ENCODE measurements around the gene ACACA. TPM values are rescaled to one million over a fixed set of nuclear protein-coding genes. Genes with fewer than 3 reads are reported as not detected.

Gene ACACA
- total and polyA plus RNA-seq, 9 donors = 18.1 to 38.0 (median 24.4) TPM

DNA sequence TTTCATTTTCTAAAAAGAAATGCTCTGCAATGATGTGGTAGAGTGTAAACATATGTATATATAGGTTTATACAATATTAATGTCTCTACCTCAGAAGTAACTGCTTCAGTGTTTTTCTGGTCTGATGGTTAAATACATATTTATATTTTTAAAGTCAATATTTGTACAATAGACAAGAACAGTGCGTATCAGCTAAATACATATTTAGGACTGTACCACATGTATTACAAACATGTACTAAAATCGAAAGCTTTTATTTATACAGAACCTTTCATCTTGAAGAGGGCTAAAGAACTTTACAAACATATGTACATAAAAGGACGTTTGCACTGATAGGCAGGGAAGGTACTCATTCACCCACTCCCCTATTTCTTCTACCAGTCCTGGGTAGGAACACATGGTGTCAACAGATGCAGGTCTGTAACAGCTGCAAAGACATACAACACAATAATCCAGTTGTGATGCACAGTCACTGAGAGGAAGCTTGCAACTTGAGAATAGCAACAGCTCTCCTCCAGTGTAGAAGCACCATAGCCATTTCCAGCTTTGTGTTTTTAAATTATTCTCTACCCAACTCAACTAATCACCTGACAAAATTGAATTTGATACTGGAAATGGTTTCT, 237.8 kb downstream of the ACACA start:
- no CpG with 5 or more reads among the region's 3 CpGs for WGBS (ENCODE audit: insufficient coverage)
- DNase-seq = peak; percentile 61

DNA sequence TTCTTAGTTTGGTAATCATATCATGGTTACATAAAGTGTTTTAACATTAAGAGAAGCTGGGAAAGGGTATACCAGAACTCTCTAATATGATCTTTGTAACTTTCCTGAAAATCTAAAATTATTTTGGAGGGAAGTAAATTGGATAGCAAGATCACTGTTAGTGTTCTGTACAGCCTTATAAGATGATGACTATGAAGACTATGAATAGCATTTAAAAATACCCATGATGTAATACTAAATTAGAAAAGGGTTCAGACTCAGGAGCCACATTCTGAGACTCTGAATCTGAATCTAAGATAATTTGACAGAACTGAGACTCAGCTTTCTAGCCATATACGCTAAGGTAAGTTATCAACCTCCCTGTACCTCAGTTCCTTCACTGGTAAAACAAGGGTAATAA, 238.9 kb downstream of the ACACA start:
- Histone ChIP-seq H3K36me3 (ENCODE audit: control insufficient read depth, insufficient read depth, low read length) (peaks cover 2% of the 10 kb centered on the region), H3K4me3 (ENCODE audit: low read length) (no peak overlapping the region), H3K9me3 (replicated peaks; ENCODE audit: control insufficient read depth, low read depth, low read length) (no peaks in the 10 kb centered on the region), H3K27ac (ENCODE audit: low read length) (no peak overlapping the region), H3K27me3 (ENCODE audit: control insufficient read depth, insufficient read depth, low read length) (no peaks in the 10 kb centered on the region), H3K4me1 (ENCODE audit: control insufficient read depth, insufficient read depth, low read length) (no peaks in the 10 kb centered on the region)
- WGBS (ENCODE audit: insufficient coverage) = no CpG with 5 or more reads among the region's 1 CpG
- DNase-seq = no peak

More for the DNA sequence above, 237.8 kb downstream of the ACACA start:
- Histone ChIP-seq H3K36me3 (ENCODE audit: control insufficient read depth, insufficient read depth, low read length) (peaks cover 2% of the 10 kb centered on the region), H3K27me3 (ENCODE audit: control insufficient read depth, insufficient read depth, low read length) (no peaks in the 10 kb centered on the region), H3K4me3 (ENCODE audit: low read length) (no peak overlapping the region), H3K9me3 (replicated peaks; ENCODE audit: control insufficient read depth, low read depth, low read length) (no peaks in the 10 kb centered on the region), H3K4me1 (ENCODE audit: control insufficient read depth, insufficient read depth, low read length) (no peaks in the 10 kb centered on the region), H3K27ac (ENCODE audit: low read length) (no peak overlapping the region)

DNA sequence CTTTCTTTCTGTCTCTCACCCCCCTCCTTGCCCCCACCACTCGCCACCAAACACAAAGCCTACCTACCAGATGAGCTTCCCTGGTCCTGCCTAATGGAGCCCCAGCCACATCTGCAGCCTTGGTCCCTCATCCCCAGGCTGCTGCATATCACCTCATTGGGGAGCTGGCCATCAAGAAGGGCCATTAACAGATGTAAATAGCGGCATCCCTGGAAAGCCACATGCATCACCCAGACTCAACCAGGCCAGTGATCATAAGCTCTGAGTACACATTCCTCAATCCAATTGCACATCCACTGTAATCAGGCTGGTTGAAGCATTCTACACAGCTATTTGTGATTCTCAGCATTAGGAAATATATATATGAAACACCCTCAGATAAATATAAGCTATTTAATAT, 242.6 kb downstream of the ACACA start:
- H3K4me1 ChIP-seq (ENCODE audit: control insufficient read depth, insufficient read depth, low read length) = no peaks in the 10 kb centered on the region
- H3K36me3 ChIP-seq (ENCODE audit: control insufficient read depth, insufficient read depth, low read length) = peaks cover 11% of the 10 kb centered on the region
- 88% methylated on average over 2 of the region's 2 CpGs for WGBS (ENCODE audit: insufficient coverage)
- H3K27ac ChIP-seq (ENCODE audit: low read length) = no peak overlapping the region
- H3K27me3 ChIP-seq (ENCODE audit: control insufficient read depth, insufficient read depth, low read length) = no peaks in the 10 kb centered on the region
- H3K4me3 ChIP-seq (ENCODE audit: low read length) = no peak overlapping the region
- H3K9me3 ChIP-seq (replicated peaks; ENCODE audit: control insufficient read depth, low read depth, low read length) = no peaks in the 10 kb centered on the region
- no peak for DNase-seq

DNA sequence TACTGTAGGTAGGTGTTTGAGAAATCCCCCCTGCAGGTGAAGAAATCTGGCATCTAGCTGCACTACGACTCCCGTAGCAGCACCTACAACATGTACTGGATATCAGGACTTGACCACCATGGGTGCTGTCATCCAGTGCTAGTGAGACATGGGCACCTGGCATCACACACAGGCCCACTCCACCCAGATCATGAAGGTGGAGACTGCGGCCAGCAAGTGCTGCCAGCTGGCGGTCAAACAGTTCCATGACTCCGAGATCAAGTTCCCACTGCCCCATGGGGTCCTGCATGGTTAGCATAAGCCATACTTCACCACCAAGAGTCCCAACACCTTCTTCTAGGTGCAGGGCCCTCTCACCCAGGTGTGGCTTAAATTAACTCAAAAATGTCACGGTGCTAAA, 243.8 kb downstream of the ACACA start:
- no peaks in the 10 kb centered on the region for H3K27me3 ChIP-seq (ENCODE audit: control insufficient read depth, insufficient read depth, low read length)
- no peak overlapping the region for H3K27ac ChIP-seq (ENCODE audit: low read length)
- H3K9me3 ChIP-seq (replicated peaks; ENCODE audit: control insufficient read depth, low read depth, low read length) = no peaks in the 10 kb centered on the region
- H3K4me1 ChIP-seq (ENCODE audit: control insufficient read depth, insufficient read depth, low read length) = no peaks in the 10 kb centered on the region
- H3K4me3 ChIP-seq (ENCODE audit: low read length) = no peak overlapping the region
- WGBS (ENCODE audit: insufficient coverage) = 86% methylated on average over 5 of the region's 6 CpGs
- DNase-seq = no peak
- H3K36me3 ChIP-seq (ENCODE audit: control insufficient read depth, insufficient read depth, low read length) = peaks cover 11% of the 10 kb centered on the region

DNA sequence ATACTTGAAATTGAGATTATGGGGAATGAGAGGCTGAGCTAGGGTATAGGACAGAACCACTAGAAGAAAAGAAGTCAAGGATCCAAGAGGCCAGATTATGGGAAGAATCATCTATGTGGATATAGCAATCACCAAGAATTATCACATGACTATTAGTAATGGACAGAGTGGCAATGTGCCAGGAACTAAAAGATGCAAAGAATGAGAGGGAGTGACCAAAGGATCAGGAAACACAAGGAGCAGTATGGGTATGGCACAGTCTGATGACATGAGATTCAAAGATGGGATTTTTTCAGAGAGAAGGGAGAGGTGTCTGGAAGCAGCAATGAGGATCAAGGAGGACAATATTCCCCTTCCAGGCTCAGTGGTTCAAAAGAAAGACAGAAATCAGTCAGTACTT, 245.7 kb downstream of the ACACA start:
- H3K9me3 ChIP-seq (replicated peaks; ENCODE audit: control insufficient read depth, low read depth, low read length) = no peaks in the 10 kb centered on the region
- H3K27ac ChIP-seq (ENCODE audit: low read length) = no peak overlapping the region
- H3K27me3 ChIP-seq (ENCODE audit: control insufficient read depth, insufficient read depth, low read length) = no peaks in the 10 kb centered on the region
- DNase-seq = no peak
- peaks cover 9% of the 10 kb centered on the region for H3K36me3 ChIP-seq (ENCODE audit: control insufficient read depth, insufficient read depth, low read length)
- no peaks in the 10 kb centered on the region for H3K4me1 ChIP-seq (ENCODE audit: control insufficient read depth, insufficient read depth, low read length)
- no peak overlapping the region for H3K4me3 ChIP-seq (ENCODE audit: low read length)

DNA sequence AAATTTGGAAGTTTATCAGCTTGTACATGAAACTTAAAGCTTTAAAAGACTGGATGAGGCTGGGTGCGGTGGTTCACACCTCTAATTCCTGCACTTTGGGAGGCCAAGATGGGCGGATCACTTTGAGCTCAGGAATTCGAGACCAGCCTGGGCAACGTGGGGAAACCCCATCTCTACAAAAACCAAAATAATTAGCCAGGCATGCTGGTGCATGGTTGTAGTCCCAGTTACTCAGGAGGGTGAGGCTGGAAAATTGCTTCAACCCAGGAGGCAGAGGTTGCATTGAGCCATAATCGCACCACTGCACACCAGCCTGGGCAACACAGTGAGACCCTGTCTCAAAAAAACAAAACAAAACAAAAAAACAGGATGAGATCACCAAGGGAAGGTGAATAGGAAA, 248.3 kb downstream of the ACACA start:
- no peaks in the 10 kb centered on the region for H3K4me1 ChIP-seq (ENCODE audit: control insufficient read depth, insufficient read depth, low read length)
- DNase-seq = no peak
- WGBS (ENCODE audit: insufficient coverage) = no CpG with 5 or more reads among the region's 5 CpGs
- H3K36me3 ChIP-seq (ENCODE audit: control insufficient read depth, insufficient read depth, low read length) = peaks cover 9% of the 10 kb centered on the region
- H3K27me3 ChIP-seq (ENCODE audit: control insufficient read depth, insufficient read depth, low read length) = no peaks in the 10 kb centered on the region
- no peaks in the 10 kb centered on the region for H3K9me3 ChIP-seq (replicated peaks; ENCODE audit: control insufficient read depth, low read depth, low read length)
- no peak overlapping the region for H3K4me3 ChIP-seq (ENCODE audit: low read length)
- no peak overlapping the region for H3K27ac ChIP-seq (ENCODE audit: low read length)

DNA sequence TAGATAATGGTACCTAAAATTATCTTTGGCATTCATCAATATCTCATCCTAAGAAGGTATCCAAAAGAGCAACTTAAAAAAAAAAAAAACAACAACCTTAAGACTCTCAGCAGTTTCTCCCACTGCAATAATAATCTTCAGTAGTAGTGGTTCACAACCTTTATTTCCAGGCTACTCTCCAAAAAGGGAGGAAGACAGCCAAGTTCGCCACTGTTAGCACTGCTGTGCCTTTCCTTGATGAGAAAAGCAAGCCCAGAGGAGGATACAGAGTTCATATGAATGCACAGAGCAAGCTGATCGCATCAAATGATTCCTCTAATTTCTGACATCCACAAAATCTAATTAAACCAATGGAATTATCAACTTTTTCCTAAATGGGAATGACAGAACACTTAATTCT, 258.5 kb downstream of the ACACA start:
- Histone ChIP-seq H3K4me3 (ENCODE audit: low read length) (no peak overlapping the region), H3K27ac (ENCODE audit: low read length) (no peak overlapping the region), H3K4me1 (ENCODE audit: control insufficient read depth, insufficient read depth, low read length) (no peaks in the 10 kb centered on the region), H3K27me3 (ENCODE audit: control insufficient read depth, insufficient read depth, low read length) (no peaks in the 10 kb centered on the region), H3K36me3 (ENCODE audit: control insufficient read depth, insufficient read depth, low read length) (peaks cover 15% of the 10 kb centered on the region), H3K9me3 (replicated peaks; ENCODE audit: control insufficient read depth, low read depth, low read length) (no peaks in the 10 kb centered on the region)
- peak; percentile 93 for DNase-seq
- WGBS (ENCODE audit: insufficient coverage) = 20% methylated on average over 1 of the region's 2 CpGs

DNA sequence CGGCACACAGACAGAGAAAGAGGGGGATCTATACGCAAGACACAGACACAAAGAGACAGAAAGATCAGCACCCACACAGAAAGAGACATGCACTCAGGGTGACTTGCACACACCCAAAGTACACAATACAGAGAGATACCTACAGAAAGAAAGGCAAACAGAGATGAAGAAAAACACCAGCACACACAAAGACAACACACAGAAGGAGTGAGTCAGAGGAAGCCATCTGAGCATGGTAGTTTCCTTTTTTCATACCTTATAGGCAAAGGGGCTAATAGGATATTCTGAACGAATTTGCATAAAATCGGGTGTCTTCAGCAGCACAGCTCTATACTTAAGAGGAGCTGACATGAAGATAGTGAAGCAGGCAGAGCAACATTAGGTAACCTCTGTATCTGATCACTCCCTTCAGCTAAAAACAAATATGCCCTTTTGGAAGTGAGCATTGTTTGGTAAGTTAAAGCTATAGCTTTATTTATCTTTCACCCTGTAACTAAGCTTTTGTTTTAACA, 259.3 kb downstream of the ACACA start:
- peaks cover 11% of the 10 kb centered on the region for H3K36me3 ChIP-seq (ENCODE audit: control insufficient read depth, insufficient read depth, low read length)
- no peaks in the 10 kb centered on the region for H3K27me3 ChIP-seq (ENCODE audit: control insufficient read depth, insufficient read depth, low read length)
- no peaks in the 10 kb centered on the region for H3K9me3 ChIP-seq (replicated peaks; ENCODE audit: control insufficient read depth, low read depth, low read length)
- H3K4me1 ChIP-seq (ENCODE audit: control insufficient read depth, insufficient read depth, low read length) = no peaks in the 10 kb centered on the region
- H3K27ac ChIP-seq (ENCODE audit: low read length) = no peak overlapping the region
- WGBS (ENCODE audit: insufficient coverage) = no CpG with 5 or more reads among the region's 4 CpGs
- H3K4me3 ChIP-seq (ENCODE audit: low read length) = no peak overlapping the region
- DNase-seq = no peak

DNA sequence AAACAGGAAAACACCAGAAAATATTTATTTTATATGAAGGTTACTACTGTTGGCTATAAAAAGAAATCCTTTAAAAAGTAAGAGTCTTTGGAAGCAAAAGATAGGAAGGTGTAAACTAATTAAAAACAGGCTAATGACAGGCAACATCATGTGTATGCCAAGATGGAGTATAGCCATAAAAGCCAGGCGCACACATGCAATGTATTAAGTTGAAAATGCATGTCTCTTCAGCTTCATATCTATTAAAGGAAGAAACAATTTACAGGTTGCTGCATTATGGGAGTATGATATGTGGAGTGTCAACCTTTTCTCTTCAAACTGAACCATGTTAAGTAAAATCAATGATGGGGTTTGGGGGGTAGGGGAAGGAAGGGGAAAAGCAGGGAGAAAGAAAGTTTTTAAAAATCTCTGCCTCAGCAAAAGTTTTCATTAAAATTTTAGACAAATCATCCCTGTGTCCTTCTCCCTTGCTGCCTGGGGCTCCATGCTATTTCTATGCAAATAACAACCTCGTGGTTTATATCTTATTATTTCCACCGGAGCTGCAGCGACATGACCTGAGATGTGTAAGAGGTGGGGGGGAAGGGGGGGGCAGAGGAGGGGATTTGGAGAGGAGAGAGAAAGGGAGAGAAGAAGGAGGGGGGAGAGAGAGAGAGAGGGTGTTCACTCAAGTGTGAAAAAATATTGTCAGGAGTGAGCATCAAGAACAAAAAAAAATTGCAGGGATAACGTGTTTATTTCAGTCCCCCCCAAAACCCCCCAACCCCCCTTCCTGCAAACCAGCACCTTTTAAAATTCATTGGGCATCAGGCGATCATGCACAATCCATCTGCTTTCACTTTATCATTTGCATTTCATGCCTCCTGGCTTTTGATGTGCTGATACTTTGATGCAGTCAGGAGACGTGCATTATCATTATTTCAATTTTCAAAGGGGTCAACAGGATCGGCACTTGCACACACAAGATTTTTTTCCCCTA, 260.3 kb downstream of the ACACA start:
- Histone ChIP-seq H3K36me3 (ENCODE audit: control insufficient read depth, insufficient read depth, low read length) (peaks cover 10% of the 10 kb centered on the region), H3K27ac (ENCODE audit: low read length) (no peak overlapping the region)
- DNase-seq = no peak

DNA sequence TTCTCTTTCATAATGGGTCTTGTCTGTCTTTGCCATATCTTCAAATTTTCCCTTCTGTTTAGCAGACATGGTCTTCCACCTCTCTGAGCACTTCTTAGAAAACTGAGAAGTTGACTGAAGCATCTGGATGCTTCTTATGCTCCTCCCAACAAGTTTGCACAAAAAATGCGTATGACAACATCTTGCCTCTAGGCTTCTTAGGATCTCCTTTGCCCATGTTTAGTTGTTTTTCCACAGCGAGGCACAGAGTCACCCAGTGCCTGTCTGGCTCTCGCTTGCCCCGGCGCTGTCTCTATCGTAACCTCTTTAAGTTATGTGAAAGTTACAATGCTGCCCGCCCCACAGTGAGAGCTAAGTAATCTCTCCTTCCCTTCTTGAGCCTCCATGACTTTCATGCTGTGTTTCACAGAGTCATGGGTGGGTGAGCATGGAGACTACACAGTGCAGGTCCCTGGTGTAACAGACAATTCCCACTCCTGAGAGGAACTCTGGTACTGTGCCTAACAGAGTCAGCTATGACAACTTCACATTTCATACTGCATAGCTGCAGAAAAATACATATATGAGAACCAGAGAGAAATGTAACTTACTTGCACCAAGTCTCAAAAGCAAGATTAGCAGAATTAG, 262.4 kb downstream of the ACACA start:
- WGBS (ENCODE audit: insufficient coverage) = 100% methylated on average over 3 of the region's 7 CpGs
- H3K27ac ChIP-seq (ENCODE audit: low read length) = no peak overlapping the region

More for the DNA sequence above, 260.3 kb downstream of the ACACA start:
- Histone ChIP-seq H3K4me3 (ENCODE audit: low read length) (no peak overlapping the region), H3K9me3 (replicated peaks; ENCODE audit: control insufficient read depth, low read depth, low read length) (no peaks in the 10 kb centered on the region), H3K27me3 (ENCODE audit: control insufficient read depth, insufficient read depth, low read length) (no peaks in the 10 kb centered on the region), H3K4me1 (ENCODE audit: control insufficient read depth, insufficient read depth, low read length) (no peaks in the 10 kb centered on the region)
- WGBS (ENCODE audit: insufficient coverage) = no CpG with 5 or more reads among the region's 8 CpGs

More for the DNA sequence above, 262.4 kb downstream of the ACACA start:
- H3K4me1 ChIP-seq (ENCODE audit: control insufficient read depth, insufficient read depth, low read length) = no peaks in the 10 kb centered on the region
- H3K4me3 ChIP-seq (ENCODE audit: low read length) = no peak overlapping the region
- peaks cover 9% of the 10 kb centered on the region for H3K36me3 ChIP-seq (ENCODE audit: control insufficient read depth, insufficient read depth, low read length)
- H3K27me3 ChIP-seq (ENCODE audit: control insufficient read depth, insufficient read depth, low read length) = no peaks in the 10 kb centered on the region
- no peak for DNase-seq
- H3K9me3 ChIP-seq (replicated peaks; ENCODE audit: control insufficient read depth, low read depth, low read length) = no peaks in the 10 kb centered on the region
